HepG2 (cell line): ENCODE data around the gene CNOT1. TPM values are rescaled to one million over a fixed set of nuclear protein-coding genes. Genes with fewer than 3 reads are reported as not detected.

Experiments used
- BRD4 ChIP-seq: sonication (generic); formaldehyde crosslinking; IDR thresholded peaks from 2 replicates; pipeline ENCODE4 v1.4.0; 2020; ENCODE audit warnings: missing genetic modification reagents
- CREB1 ChIP-seq, 2 experiments: fragments of 450-650 bp in 1 of 2; IDR thresholded peaks; 2 replicates each; pipeline ENCODE4 v1.6.1; 2016 to 2017; ENCODE audit warnings: control low read depth in 1 of 2, mild to moderate bottlenecking in 1 of 2, missing compliant biosample characterization in 1 of 2, missing genetic modification characterization in 1 of 2
- ELF3 ChIP-seq: IDR thresholded peaks from 2 replicates; pipeline ENCODE4 v1.6.1; 2016; ENCODE audit warnings: missing genetic modification reagents, missing compliant biosample characterization
- GATAD1 ChIP-seq: IDR thresholded peaks from 2 replicates; pipeline ENCODE4 v1.6.1; 2016; ENCODE audit warnings: missing genetic modification reagents, missing compliant biosample characterization
- HMGXB4 ChIP-seq, 2 experiments: sonication (generic) in 1 of 2; formaldehyde crosslinking in 1 of 2; IDR thresholded peaks; 2 replicates each; pipeline versions ENCODE4 v1.4.0 to v1.6.1; 2018 to 2020; ENCODE audit warnings: missing genetic modification reagents in 2 of 2, borderline replicate concordance in 1 of 2, low read depth in 1 of 2, mild to moderate bottlenecking in 1 of 2, missing biosample characterization in 1 of 2
- JUND ChIP-seq: sonication (generic); formaldehyde crosslinking; IDR thresholded peaks from 2 replicates; pipeline ENCODE4 v1.8.0; 2022; ENCODE audit warnings: mild to moderate bottlenecking, missing genetic modification reagents
- NFAT5 ChIP-seq: sonication (generic); formaldehyde crosslinking; IDR thresholded peaks from 2 replicates; pipeline ENCODE4 v1.4.0; 2020; ENCODE audit warnings: missing genetic modification reagents
- RAD21 ChIP-seq: fragments of 450-650 bp; formaldehyde crosslinking; IDR thresholded peaks from 2 replicates; pipeline ENCODE4 v1.5.0; 2020; ENCODE audit warnings: mild to moderate bottlenecking
- SCMH1 ChIP-seq: sonication (generic); formaldehyde crosslinking; IDR thresholded peaks from 2 replicates; pipeline ENCODE4 v1.9.0; 2021; ENCODE audit warnings: missing genetic modification reagents, mild to moderate bottlenecking, borderline replicate concordance
- SMC3 ChIP-seq: IDR thresholded peaks from 2 replicates; pipeline ENCODE4 v1.6.1; 2011; ENCODE audit warnings: low read length, improper control_type of control experiment
- TMF1 ChIP-seq: sonication (generic); formaldehyde crosslinking; IDR thresholded peaks from 2 replicates; pipeline ENCODE4 v1.8.1; 2022; ENCODE audit warnings: low read depth, missing genetic modification reagents
- ZBTB1 ChIP-seq: sonication (generic); formaldehyde crosslinking; IDR thresholded peaks from 2 replicates; pipeline ENCODE4 v1.4.0; 2020; ENCODE audit warnings: missing genetic modification reagents, borderline replicate concordance
- ZBTB7B ChIP-seq: sonication (generic); formaldehyde crosslinking; IDR thresholded peaks from 2 replicates; pipeline ENCODE4 v1.4.0; 2020; ENCODE audit warnings: missing genetic modification reagents
- ZMAT5 ChIP-seq: sonication (generic); formaldehyde crosslinking; IDR thresholded peaks from 2 replicates; pipeline ENCODE4 v1.5.0; 2020; ENCODE audit warnings: mild to moderate bottlenecking, low read depth, missing genetic modification reagents, borderline replicate concordance
- ZNF205 ChIP-seq: IDR thresholded peaks from 2 replicates; pipeline ENCODE4 v1.6.1; 2018; ENCODE audit warnings: missing biosample characterization, missing genetic modification reagents
- ZNF264 ChIP-seq: sonication (generic); formaldehyde crosslinking; IDR thresholded peaks from 2 replicates; pipeline ENCODE4 v1.4.0; 2020; ENCODE audit warnings: missing genetic modification reagents
- ZNF292 ChIP-seq: sonication (generic); formaldehyde crosslinking; IDR thresholded peaks from 2 replicates; pipeline ENCODE4 v1.8.1; 2022; ENCODE audit warnings: mild to moderate bottlenecking, low read depth, missing genetic modification reagents, borderline replicate concordance
- ZNF557 ChIP-seq: sonication (generic); formaldehyde crosslinking; IDR thresholded peaks from 2 replicates; pipeline ENCODE4 v1.4.0; 2020; ENCODE audit warnings: missing genetic modification reagents
- ZNF678 ChIP-seq: sonication (generic); formaldehyde crosslinking; IDR thresholded peaks from 2 replicates; pipeline ENCODE4 v1.4.0; 2020; ENCODE audit warnings: mild to moderate bottlenecking, missing genetic modification reagents
- ZNF773 ChIP-seq: sonication (generic); formaldehyde crosslinking; IDR thresholded peaks from 2 replicates; pipeline ENCODE4 v1.4.0; 2020; ENCODE audit warnings: missing genetic modification reagents, borderline replicate concordance
- ZNF850 ChIP-seq: sonication (generic); formaldehyde crosslinking; conservative IDR thresholded peaks from 2 replicates; pipeline ENCODE4 v1.9.0; 2021; ENCODE audit warnings: mild to moderate bottlenecking, missing genetic modification reagents
- ZSCAN20 ChIP-seq: sonication (generic); formaldehyde crosslinking; IDR thresholded peaks from 2 replicates; pipeline ENCODE4 v1.4.0; 2020; ENCODE audit warnings: missing genetic modification reagents, mild to moderate bottlenecking, borderline replicate concordance
- polyA plus RNA-seq, 8 experiments: library from polyadenylated mRNA; depleted of rRNA in 3 of 8; stranded (reverse) in 7 of 8; unstranded in 1 of 8; fragments of >200 nt; fragmentation: Illumina TruSeq in 4 of 8; extraction: Trizol in 4 of 8; gene quantifications; 2 replicates each; pipeline versions ENCODE4 v1.2.1 to v1.2.3, GENCODE V29; 2011 to 2016; ENCODE audit warnings: low read depth in 4 of 8, missing spikeins in 1 of 8, mixed read lengths in 1 of 8; ENCODE audit not compliant: insufficient read depth in 1 of 8
- total RNA-seq, 5 experiments: library from RNA; depleted of rRNA; stranded (reverse); fragments of >200 nt; fragmentation: Illumina TruSeq; extraction: Trizol; gene quantifications; 2 replicates each; pipeline ENCODE4 v1.2.3, GENCODE V29; 2016; ENCODE audit warnings: low read depth in 1 of 5

Gene CNOT1
- total and polyA plus RNA-seq, 2 of the 13 experiments (the other 11 are each of a cell fraction or from before 2014, with no cell fraction given), result 188 to 232 TPM

GRCh38 chr16:58628845-58629732 lies 537 bp downstream of the CNOT1 start (continued):
- TF ChIP-seq ZNF557 (CRISPR knock-in tag) (no peak), GATAD1 (no peak), ZNF292 (CRISPR knock-in tag) (peak; percentile 57; the same call in 1 of the 2 replicates), SCMH1 (no peak), ZNF205 (0 out of 2 replicates have a peak, but pooled peaks have one; percentile 4), JUND (0 out of 2 replicates have a peak, but pooled peaks have one; percentile 36), ELF3 (CRISPR knock-in tag) (peak; percentile 10; the same call in 1 of the 2 replicates), ZMAT5 (CRISPR knock-in tag) (no peak), SMC3 (no peak), ZNF678 (CRISPR knock-in tag) (0 out of 2 replicates have a peak, but pooled peaks have one; percentile 83), ZBTB7B (CRISPR knock-in tag) (0 out of 2 replicates have a peak, but pooled peaks have one; percentile 19), ZNF773 (CRISPR knock-in tag) (no peak; the same call in 1 of the 2 replicates), ZNF264 (CRISPR knock-in tag) (no peak; the same call in 1 of the 2 replicates), ZNF850 (CRISPR knock-in tag) (0 out of 2 replicates have a peak, but pooled peaks have one; percentile 75), HMGXB4 (CRISPR knock-in tag; IDR thresholded peaks at IDR 0.05; ENCODE audit: borderline replicate concordance in 1 of 2, low read depth in 1 of 2) (peak; percentile 31 to 73; a peak in 2 of 4 replicates), CREB1 (IDR thresholded peaks at IDR 0.05) (no peak), CREB1 (CRISPR knock-in tag; IDR thresholded peaks at IDR 0.05) (no peak), ZBTB1 (CRISPR knock-in tag) (no peak), BRD4 (peak; percentile 87; the same call in 1 of the 2 replicates), NFAT5 (CRISPR knock-in tag) (0 out of 2 replicates have a peak, but pooled peaks have one; percentile 27), RAD21 (CRISPR knock-in tag) (no peak), ZSCAN20 (CRISPR knock-in tag) (no peak), TMF1 (no peak; the same call in 1 of the 2 replicates)
